Endothelial cell of umbilical vein (primary cell): ENCODE data around the gene ZSCAN16. TPM values are rescaled to one million over a fixed set of nuclear protein-coding genes. Genes with fewer than 3 reads are reported as not detected.
A peak's percentile ranks its signal among the peaks of the same experiment; 100 is the strongest.

Experiments
- BruUV-seq: library from RNA; stranded (reverse); fragments of 400-500 nt; replicated peaks from 2 replicates; lab custom pipeline; 2021; lab: Mats Ljungman, UMichigan
- CTCF ChIA-PET: fragments of 300-600, 350-600 bp; sonication (Branson Sonifier 250); formaldehyde crosslinking; loops from one replicate; lab custom pipeline; 2021; ENCODE audit warnings: antibody characterized with exemption, inconsistent platforms; lab: Charles Lee
- POLR2A ChIA-PET: fragments of 300-600, 350-600 bp; sonication (Branson Sonifier 250); formaldehyde crosslinking; loops from one replicate; lab custom pipeline; 2021; ENCODE audit warnings: antibody characterized with exemption, inconsistent platforms; lab: Charles Lee
- DNase-seq: peaks from one replicate; pipeline ENCODE4 v3.0.0-alpha.2; 2011; ENCODE audit warnings: low read depth, low spot score
- FAIRE-seq: peaks from 2 replicates; lab custom pipeline; 2011; peaks lifted over from hg19 to GRCh38; lab: Jason Lieb, UNC
- H2AFZ ChIP-seq: 2 replicates; pipeline ENCODE4 v1.6.0; 2012; ENCODE audit warnings: low read depth, low read length, control low read depth, inconsistent platforms
- H3K27ac ChIP-seq: 2 replicates; pipeline ENCODE4 v1.5.1; 2011; ENCODE audit warnings: low read depth, mild to moderate bottlenecking, control low read depth, low read length, moderate library complexity; ENCODE audit not compliant: insufficient read depth
- H3K27me3 ChIP-seq, 2 experiments: 2 replicates each; pipeline versions ENCODE4 v1.6.0 to v1.6.1; 2011; ENCODE audit warnings: low read length in 2 of 2, mixed read lengths in 1 of 2; ENCODE audit not compliant: control insufficient read depth in 2 of 2, insufficient read depth in 2 of 2
- H3K36me3 ChIP-seq, 2 experiments: 2 replicates in 1 of 2; 3 replicates in 1 of 2; pipeline ENCODE4 v1.5.1; 2011; ENCODE audit warnings: low read length in 2 of 2, mild to moderate bottlenecking in 1 of 2, moderate library complexity in 1 of 2; ENCODE audit not compliant: control insufficient read depth in 2 of 2, insufficient read depth in 2 of 2; ENCODE audit errors: extremely low read depth in 1 of 2
- H3K4me1 ChIP-seq: 3 replicates; pipeline ENCODE4 v1.5.1; 2011; ENCODE audit warnings: mild to moderate bottlenecking, low read length; ENCODE audit not compliant: control insufficient read depth, insufficient read depth; ENCODE audit errors: extremely low read depth
- H3K4me2 ChIP-seq: 2 replicates; pipeline ENCODE4 v1.6.1; 2011; ENCODE audit warnings: low read length, control low read depth, mixed read lengths; ENCODE audit not compliant: insufficient read depth
- H3K4me3 ChIP-seq, 3 experiments: fragments of 200-600 bp in 1 of 3; sonication (generic), shearing (Covaris generic) in 1 of 3; replicated peaks in 1 of 3; 2 replicates each; pipeline ENCODE4 v1.5.1; 2011 to 2016; ENCODE audit warnings: control low read depth in 3 of 3, low read length in 3 of 3, mild to moderate bottlenecking in 2 of 3, inconsistent platforms in 1 of 3, low read depth in 1 of 3, moderate library complexity in 1 of 3; ENCODE audit not compliant: insufficient read depth in 1 of 3
- H3K79me2 ChIP-seq: 2 replicates; pipeline ENCODE4 v1.6.0; 2012; ENCODE audit warnings: low read length, inconsistent platforms; ENCODE audit not compliant: control insufficient read depth, insufficient read depth
- H3K9ac ChIP-seq: replicated peaks from 2 replicates; pipeline ENCODE3; 2011; ENCODE audit warnings: low read length, control low read depth; ENCODE audit not compliant: insufficient read depth; ENCODE audit errors: extremely low read depth
- H3K9me1 ChIP-seq: replicated peaks from 3 replicates; pipeline ENCODE4 v1.6.0; 2011; ENCODE audit warnings: mild to moderate bottlenecking, low read length; ENCODE audit not compliant: control insufficient read depth, insufficient read depth; ENCODE audit errors: extremely low read depth
- H3K9me3 ChIP-seq: replicated peaks from 2 replicates; pipeline ENCODE4 v1.5.1; 2012; ENCODE audit warnings: low read length, inconsistent platforms; ENCODE audit not compliant: control insufficient read depth, insufficient read depth
- H4K20me1 ChIP-seq: replicated peaks from 2 replicates; pipeline ENCODE3; 2011; ENCODE audit warnings: mild to moderate bottlenecking, low read length; ENCODE audit not compliant: control insufficient read depth, insufficient read depth; ENCODE audit errors: extremely low read depth
- CTCF ChIP-seq, 2 donors: IDR thresholded peaks; 1 replicate in 1 of 2; 2 replicates in 1 of 2; pipeline ENCODE4 v1.5.1; 2011; ENCODE audit warnings: low read length in 2 of 2, mild to moderate bottlenecking in 2 of 2, moderate library complexity in 2 of 2, control low read depth in 1 of 2, inconsistent platforms in 1 of 2, low read depth in 1 of 2; ENCODE audit not compliant: insufficient read depth in 1 of 2; ENCODE audit errors: extremely low read depth in 1 of 2
- EZH2 ChIP-seq: IDR thresholded peaks from 2 replicates; pipeline ENCODE4 v1.6.1; 2012; ENCODE audit warnings: borderline replicate concordance, low read depth, mild to moderate bottlenecking, moderate library complexity, low read length, inconsistent platforms; ENCODE audit not compliant: severe bottlenecking
- FOS ChIP-seq: IDR thresholded peaks from 2 replicates; pipeline ENCODE4 v1.6.1; 2011; ENCODE audit warnings: mild to moderate bottlenecking, low read length, moderate library complexity, borderline replicate concordance; ENCODE audit not compliant: insufficient read depth
- GATA2 ChIP-seq: IDR thresholded peaks from 2 replicates; pipeline ENCODE4 v1.7.0; 2011; ENCODE audit warnings: low read depth, mild to moderate bottlenecking, moderate library complexity, mixed read lengths, low read length; ENCODE audit not compliant: insufficient read length, insufficient read depth
- JUN ChIP-seq: IDR thresholded peaks from 2 replicates; pipeline ENCODE4 v1.6.1; 2011; ENCODE audit warnings: borderline replicate concordance, low read depth; ENCODE audit not compliant: insufficient read length, insufficient read depth
- MAX ChIP-seq: IDR thresholded peaks from 2 replicates; pipeline ENCODE4 v1.6.1; 2011; ENCODE audit not compliant: insufficient read depth, insufficient read length
- MYC ChIP-seq: IDR thresholded peaks from one replicate; pipeline ENCODE4 v1.6.1; 2011; ENCODE audit warnings: mild to moderate bottlenecking, low read depth, low read length
- POLR2A ChIP-seq: IDR thresholded peaks from 2 replicates; pipeline ENCODE4 v1.6.1; 2012; ENCODE audit warnings: low read depth, mild to moderate bottlenecking, control low read depth, low read length
- POLR2AphosphoS5 ChIP-seq: IDR thresholded peaks from 2 replicates; pipeline ENCODE4 v1.6.1; 2012; ENCODE audit warnings: low read depth, mild to moderate bottlenecking, control low read depth, low read length, moderate library complexity; ENCODE audit not compliant: insufficient read depth
- dilution Hi-C: fragments of 300-500 bp; cut with MboI; formaldehyde crosslinking; loops from one replicate; pipeline ENCODE4 v1.15.0; 2019; ENCODE audit warnings: low sequenced_read_pairs; ENCODE audit not compliant: extremely low pct_ligation_motif_present
- intact Hi-C: fragments of 100-400 bp; cut with micrococcal nuclease; formaldehyde crosslinking; loops from one replicate; pipeline ENCODE4 v1.10.0; 2022
- polyA plus RNA-seq, 4 experiments: library from polyadenylated mRNA; depleted of rRNA in 3 of 4; stranded (reverse) in 3 of 4; unstranded in 1 of 4; fragments of >200 nt; gene quantifications; 2 replicates each; pipeline versions ENCODE4 v1.2.1 to v1.2.3, GENCODE V29; 2011 to 2012; ENCODE audit warnings: missing spikeins in 1 of 4
- total RNA-seq: library from RNA; stranded (reverse); gene quantifications from 2 replicates; pipeline ENCODE4 v1.2.3, GENCODE V29; 2021

The ZSCAN16 gene
- total and polyA plus RNA-seq, 2 donors (not counting 3 experiments of a cell fraction or from before 2014, with no cell fraction given), result 4.9 to 7.7 TPM

- H3K27ac ChIP-seq, result no peak overlapping the region
- TF ChIP-seq POLR2AphosphoS5, result no peak
- POLR2A ChIA-PET, result interaction anchor here (0.7 kb wide), 2 partner anchors 36 to 958 kb away, joined by 3 read pairs; partner anchors contain the start of gene ZKSCAN8
These were observed 19.2 kb upstream of the ZSCAN16 start for GRCh38 chr6:28105245-28105639.

GRCh38 chr6:28107506-28107905, 16.9 kb upstream of the ZSCAN16 start:
- Histone ChIP-seq H3K4me1 (peaks cover 6% of the 10 kb centered on the region), H3K36me3 (no peaks in the 10 kb centered on the region), H3K9me3 (no peaks in the 10 kb centered on the region), H3K9ac (no peak overlapping the region), H3K4me2 (no peak overlapping the region), H3K9me1 (no peaks in the 10 kb centered on the region), H3K4me3 (no peak overlapping the region), H3K27ac (no peak overlapping the region), H3K27me3 (peaks cover 2 to 5% of the 10 kb centered on the region in 2 experiments), H4K20me1 (no peaks in the 10 kb centered on the region), H3K79me2 (no peaks in the 10 kb centered on the region), H2AFZ (no peak overlapping the region)
- TF ChIP-seq CTCF (IDR thresholded peaks at IDR 0.05; ENCODE audit: extremely low read depth in 1 of 2, insufficient read depth in 1 of 2, low read depth in 1 of 2, low read length in 2 of 2) (no peak), MAX (no peak), FOS (no peak), MYC (no peak), EZH2 (no peak), JUN (no peak), POLR2AphosphoS5 (no peak), GATA2 (no peak), POLR2A (no peak)
- no TSS peak for BruUV-seq
- FAIRE-seq (no peak), DNase-seq (no peak)
- ChIA-PET POLR2A (no interaction called here), CTCF (no interaction called here)
- dilution Hi-C loops (no loop called here), intact Hi-C loops (no loop called here)

More at GRCh38 chr6:28105245-28105639, 19.2 kb upstream of the ZSCAN16 start:
- H3K4me3 ChIP-seq, result peak overlapping the region; percentile 47 to 72 (median 70)
- dilution Hi-C loops, result no loop called here
- FAIRE-seq, result no peak
- H2AFZ ChIP-seq, result peak overlapping the region; percentile 98
- no peaks in the 10 kb centered on the region for H3K9me1 ChIP-seq
- H4K20me1 ChIP-seq, result no peaks in the 10 kb centered on the region
- CTCF ChIA-PET, result interaction anchor here (0.7 to 1.4 kb wide), 11 partner anchors 11 to 278 kb away, joined by 3 to 9 read pairs (median 5); partner anchors contain the start of genes ZKSCAN8, ZNF165 and ZSCAN16
- H3K4me1 ChIP-seq, result peaks cover 6% of the 10 kb centered on the region
- BruUV-seq, result no TSS peak
- H3K9ac ChIP-seq, result peak overlapping the region; percentile 28
- no peaks in the 10 kb centered on the region for H3K9me3 ChIP-seq
- peak overlapping the region; percentile 88 for H3K4me2 ChIP-seq
- H3K79me2 ChIP-seq, result no peaks in the 10 kb centered on the region
- intact Hi-C loops, result no loop called here
- H3K27me3 ChIP-seq, result peaks cover 2 to 3% of the 10 kb centered on the region in 2 experiments
- no peak for DNase-seq
- no peaks in the 10 kb centered on the region for H3K36me3 ChIP-seq
